Lung (tissue), 12 donors: ENCODE results near the gene TRMO. TPM values are rescaled to one million over a fixed set of nuclear protein-coding genes. Genes with fewer than 3 reads are reported as not detected.

Experiments used
- ATAC-seq: fragments of 200-7000 bp; cut with Tn5 transposase; one replicate; pipeline ENCODE4 v1.9.1; 2020; ENCODE audit warnings: moderate number of reproducible peaks; ENCODE audit not compliant: insufficient read depth, low FRiP score
- DNase-seq, 3 donors: peaks; one replicate each; pipeline ENCODE4 v3.0.0-alpha.2; 2013 to 2017
- H3K27ac ChIP-seq, 2 donors: one replicate each; pipeline ENCODE4 v1.5.1; 2013; ENCODE audit warnings: mild to moderate bottlenecking in 2 of 2, moderate library complexity in 2 of 2, control low read depth in 1 of 2, inconsistent platforms in 1 of 2, low read depth in 1 of 2, low read length in 1 of 2
- H3K27me3 ChIP-seq, 3 donors: one replicate each; pipeline ENCODE4 v1.5.1; 2013; ENCODE audit warnings: low read length in 2 of 3; ENCODE audit not compliant: control insufficient read depth in 3 of 3, insufficient read depth in 3 of 3
- H3K36me3 ChIP-seq, 4 donors: one replicate each; pipeline ENCODE4 v1.5.1; 2013; ENCODE audit warnings: low read length in 4 of 4, mild to moderate bottlenecking in 1 of 4, moderate library complexity in 1 of 4; ENCODE audit not compliant: control insufficient read depth in 4 of 4, insufficient read depth in 4 of 4
- H3K4me1 ChIP-seq, 5 donors: one replicate each; pipeline ENCODE4 v1.5.1; 2013; ENCODE audit warnings: low read length in 5 of 5, mild to moderate bottlenecking in 2 of 5, moderate library complexity in 1 of 5; ENCODE audit not compliant: control insufficient read depth in 5 of 5, insufficient read depth in 5 of 5
- H3K4me3 ChIP-seq: one replicate; pipeline ENCODE4 v1.5.1; 2013; ENCODE audit warnings: mild to moderate bottlenecking, control low read depth, moderate library complexity
- H3K9ac ChIP-seq, 2 donors: one replicate each; pipeline ENCODE4 v1.5.1; 2013; ENCODE audit warnings: low read length in 2 of 2, control low read depth in 1 of 2; ENCODE audit not compliant: insufficient read depth in 1 of 2
- H3K9me3 ChIP-seq, 4 donors: one replicate each; pipeline ENCODE4 v1.5.1; 2013; ENCODE audit warnings: low read length in 3 of 4, mild to moderate bottlenecking in 1 of 4, moderate library complexity in 1 of 4; ENCODE audit not compliant: control insufficient read depth in 4 of 4, insufficient read depth in 3 of 4
- WGBS, 2 donors: extraction: QIAGEN DNeasy Blood & Tissue Kit; methylation state at CpG; one replicate each; pipeline ENCODE4 v1.1.7; 2013; 5-methylcytosine and 5-hydroxymethylcytosine counted together
- polyA plus RNA-seq, 2 donors: library from polyadenylated mRNA; stranded (reverse); fragments of 200-250 nt; gene quantifications; one replicate each; pipeline ENCODE4 v1.2.1, GENCODE V29; 2013
- total RNA-seq, 2 donors: library from RNA; depleted of rRNA in 1 of 2; stranded (reverse); fragments of >200 nt in 1 of 2; gene quantifications; one replicate each; pipeline ENCODE4 v1.2.1, GENCODE V29; 2014 to 2021
- TF ChIP-seq, protein P1 (sequence below): IDR thresholded peaks from 2 replicates; pipeline ENCODE4 v1.5.1; 2012; ENCODE audit warnings: mild to moderate bottlenecking; ENCODE audit errors: control extremely low read depth, extremely low read depth
- donor health status: control.
- donor health status: control.
- donor health status: Bipolar disorder and iron deficiency.
- donor health status: healthy.
- donor health status: DM: yes; HTN: yes; CAD: no.

Gene TRMO
- total and polyA plus RNA-seq, 4 donors: 7.8 to 27.9 (median 15.7) TPM

DNA sequence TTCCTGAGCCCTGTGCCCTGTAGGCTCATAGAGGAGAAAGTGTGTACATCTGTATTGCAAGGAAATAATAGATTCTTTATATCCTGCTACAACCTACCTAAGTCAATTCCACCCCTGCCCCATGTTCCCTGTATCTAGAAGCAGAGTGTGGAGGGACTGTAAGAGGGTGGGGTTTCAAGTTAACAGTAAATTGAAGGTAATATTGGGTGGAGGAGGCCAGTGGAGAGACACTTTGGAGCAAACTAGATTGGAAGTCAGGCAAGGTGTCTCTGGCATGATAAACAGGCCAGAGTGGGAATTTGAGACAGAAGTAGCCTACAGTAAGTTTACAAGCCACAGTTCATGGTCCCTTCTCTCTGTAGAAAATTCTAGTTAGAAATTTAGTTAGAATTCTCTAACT is 17.9 kb upstream of the TRMO start:
- Histone ChIP-seq H3K27me3 (peaks cover 0 to 18% (median 9%) of the 10 kb centered on the region in 3 donors), H3K36me3 (no peaks in the 10 kb centered on the region), H3K9ac (no peak overlapping the region), H3K27ac (no peak overlapping the region), H3K9me3 (no peaks in the 10 kb centered on the region), H3K4me3 (no peak overlapping the region), H3K4me1 (no peaks in the 10 kb centered on the region)
- no peak for ATAC-seq
- no peak for DNase-seq
- TF ChIP-seq, protein P1, sequence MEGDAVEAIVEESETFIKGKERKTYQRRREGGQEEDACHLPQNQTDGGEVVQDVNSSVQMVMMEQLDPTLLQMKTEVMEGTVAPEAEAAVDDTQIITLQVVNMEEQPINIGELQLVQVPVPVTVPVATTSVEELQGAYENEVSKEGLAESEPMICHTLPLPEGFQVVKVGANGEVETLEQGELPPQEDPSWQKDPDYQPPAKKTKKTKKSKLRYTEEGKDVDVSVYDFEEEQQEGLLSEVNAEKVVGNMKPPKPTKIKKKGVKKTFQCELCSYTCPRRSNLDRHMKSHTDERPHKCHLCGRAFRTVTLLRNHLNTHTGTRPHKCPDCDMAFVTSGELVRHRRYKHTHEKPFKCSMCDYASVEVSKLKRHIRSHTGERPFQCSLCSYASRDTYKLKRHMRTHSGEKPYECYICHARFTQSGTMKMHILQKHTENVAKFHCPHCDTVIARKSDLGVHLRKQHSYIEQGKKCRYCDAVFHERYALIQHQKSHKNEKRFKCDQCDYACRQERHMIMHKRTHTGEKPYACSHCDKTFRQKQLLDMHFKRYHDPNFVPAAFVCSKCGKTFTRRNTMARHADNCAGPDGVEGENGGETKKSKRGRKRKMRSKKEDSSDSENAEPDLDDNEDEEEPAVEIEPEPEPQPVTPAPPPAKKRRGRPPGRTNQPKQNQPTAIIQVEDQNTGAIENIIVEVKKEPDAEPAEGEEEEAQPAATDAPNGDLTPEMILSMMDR: no peak

DNA sequence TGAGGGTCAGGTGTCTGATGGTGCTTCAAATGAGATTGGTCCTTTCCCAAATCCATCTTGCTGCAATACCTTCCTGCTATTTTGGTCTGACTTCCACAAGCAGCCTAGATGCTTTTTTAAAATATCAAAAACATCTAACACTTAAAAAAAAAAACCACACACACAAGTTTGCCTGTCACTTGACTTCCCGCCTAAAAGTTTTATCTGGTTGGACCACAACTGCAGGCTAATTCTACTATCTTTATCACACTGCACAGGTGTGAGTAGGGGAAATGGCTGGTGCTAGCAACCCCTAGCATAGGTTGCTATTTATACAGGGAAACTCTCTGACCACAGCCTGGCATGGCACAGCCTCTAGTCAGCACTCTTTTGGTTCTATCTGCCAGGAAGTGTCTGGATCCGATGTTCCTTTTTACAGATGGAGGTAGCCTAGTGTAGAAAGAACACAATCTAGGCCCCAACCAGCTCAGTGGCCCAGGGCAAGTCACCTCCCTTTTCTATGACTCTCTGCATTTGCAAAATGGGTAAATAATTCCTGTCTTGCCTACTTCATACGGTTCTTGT is 15.9 kb upstream of the TRMO start, which contains the start of gene HEMGN:
Gene HEMGN (minus strand): TSS at position 92 of the 564 bp plus-strand sequence. CDS start 36 bp downstream, at position 56.
- no peak within 1 kb of the TSS for H3K4me3 ChIP-seq
- DNase-seq: no peak
- no peaks in the 10 kb centered on the region for H3K4me1 ChIP-seq
- H3K9ac ChIP-seq: no peak within 1 kb of the TSS
- H3K27me3 ChIP-seq: peaks cover 0 to 17% (median 5%) of the 10 kb centered on the region in 3 donors
- TF ChIP-seq, protein P1: no peak
- no peaks in the 10 kb centered on the region for H3K9me3 ChIP-seq
- ATAC-seq: no peak
- H3K36me3 ChIP-seq: no peaks in the 10 kb centered on the region
- H3K27ac ChIP-seq: no peak within 1 kb of the TSS
- 30 to 54% methylated on average over 3 of the region's 3 CpGs for WGBS, 2 donors

DNA sequence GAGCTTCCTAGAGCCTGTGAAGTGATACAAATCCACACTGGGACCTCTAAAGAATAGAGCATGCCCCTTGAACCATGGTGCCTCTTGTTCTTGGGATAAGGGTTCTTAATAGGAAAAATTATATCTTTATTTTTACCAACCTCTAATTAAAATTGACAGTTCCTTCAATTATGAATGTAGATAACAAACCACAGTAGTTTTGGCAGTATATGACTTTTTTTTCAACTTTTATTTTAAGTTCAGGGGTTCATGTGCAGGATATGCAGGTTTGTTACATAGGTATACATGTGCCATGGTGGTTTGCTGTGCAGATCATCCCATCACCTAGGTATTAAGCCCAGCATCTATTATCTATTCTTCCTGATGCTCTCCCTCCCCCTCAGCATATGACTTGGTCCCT is 14.7 kb upstream of the TRMO start:
- H3K4me1 ChIP-seq: no peaks in the 10 kb centered on the region
- DNase-seq (no peak), ATAC-seq (no peak)
- no peaks in the 10 kb centered on the region for H3K36me3 ChIP-seq
- H3K4me3 ChIP-seq: no peak overlapping the region
- H3K27ac ChIP-seq: no peak overlapping the region
- TF ChIP-seq, protein P1: no peak
- no peak overlapping the region for H3K9ac ChIP-seq
- no peaks in the 10 kb centered on the region for H3K9me3 ChIP-seq
- peaks cover 0 to 15% (median 6%) of the 10 kb centered on the region in 3 donors for H3K27me3 ChIP-seq

DNA sequence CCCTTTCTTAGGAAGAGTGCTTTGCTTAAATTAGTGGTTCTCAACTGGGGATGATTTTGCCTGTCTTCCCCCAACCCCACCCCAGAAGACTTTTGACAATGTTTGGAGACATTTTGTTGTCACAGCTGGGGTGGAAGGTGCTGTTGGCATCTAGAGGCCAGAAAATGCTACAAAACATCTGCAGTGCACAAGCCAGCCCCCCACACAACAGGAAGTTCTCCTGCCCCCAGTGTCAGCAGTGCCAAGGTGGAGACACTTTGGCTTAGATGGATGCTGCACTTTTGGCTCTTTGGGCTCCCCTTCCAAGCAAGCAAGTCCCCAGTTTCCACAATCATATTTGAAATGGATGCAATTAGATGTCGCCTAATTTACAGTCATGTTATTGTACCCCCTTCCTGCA is 13.0 kb upstream of the TRMO start:
- Histone ChIP-seq H3K27ac (no peak overlapping the region), H3K9ac (no peak overlapping the region), H3K9me3 (no peaks in the 10 kb centered on the region), H3K4me1 (no peaks in the 10 kb centered on the region), H3K4me3 (no peak overlapping the region), H3K36me3 (no peaks in the 10 kb centered on the region), H3K27me3 (peaks cover 0 to 21% (median 14%) of the 10 kb centered on the region in 3 donors)
- TF ChIP-seq, protein P1: no peak
- no peak for ATAC-seq
- 75 to 94% methylated on average over 1 of the region's 1 CpG for WGBS, 2 donors
- no peak for DNase-seq
